NB4 (cell line): Measurements from ENCODE around the gene NPHP4.

Source experiments
- DNase-seq: peaks from one replicate; pipeline ENCODE4 v3.0.0; 2010; ENCODE audit warnings: low read depth
- H3K4me3 ChIP-seq: one replicate; pipeline ENCODE4 v1.5.1; 2011; ENCODE audit warnings: mild to moderate bottlenecking, low read depth, low read length, moderate library complexity
- CTCF ChIP-seq: IDR thresholded peaks from one replicate; pipeline ENCODE4 v1.5.1; 2012; ENCODE audit warnings: low read depth, low read length
- MAX ChIP-seq: IDR thresholded peaks from 2 replicates; pipeline ENCODE4 v1.6.1; 2011; ENCODE audit warnings: low read depth, low read length
- MYC ChIP-seq: IDR thresholded peaks from 2 replicates; pipeline ENCODE4 v1.6.1; 2011; ENCODE audit warnings: low read depth, low read length
- POLR2A ChIP-seq: IDR thresholded peaks from 2 replicates; pipeline ENCODE4 v1.6.1; 2011; ENCODE audit warnings: mild to moderate bottlenecking; ENCODE audit not compliant: insufficient read length; ENCODE audit errors: extremely low read depth

Gene NPHP4

GRCh38 chr1:5975133-5975880 lies 16.9 kb downstream of the NPHP4 start:
- peak; percentile 92 for DNase-seq
- TF ChIP-seq MYC (peak; percentile 98), POLR2A (peak; percentile 39), CTCF (peak; percentile 84), MAX (peak; percentile 96)
- H3K4me3 ChIP-seq = peak overlapping the region; percentile 59

GRCh38 chr1:5974631-5975030 lies 17.6 kb downstream of the NPHP4 start:
- no peak for TF ChIP-seq POLR2A
- peak; percentile 8 for TF ChIP-seq CTCF
- peak; percentile 62 for DNase-seq
- H3K4me3 ChIP-seq = peak overlapping the region; percentile 59

GRCh38 chr1:5973771-5974170 lies 18.5 kb downstream of the NPHP4 start:
- TF ChIP-seq MYC (no peak), CTCF (no peak)
- DNase-seq = no peak
- H3K4me3 ChIP-seq = no peak overlapping the region

GRCh38 chr1:5972198-5972520 lies 20.1 kb downstream of the NPHP4 start:
- TF ChIP-seq MAX (no peak), CTCF (no peak)
- DNase-seq = no peak

GRCh38 chr1:5971471-5972197 lies 20.6 kb downstream of the NPHP4 start:
- no peak overlapping the region for H3K4me3 ChIP-seq
- DNase-seq = no peak
- no peak for TF ChIP-seq CTCF
- no peak for TF ChIP-seq POLR2A
- TF ChIP-seq MAX = no peak
- TF ChIP-seq MYC = no peak

More at GRCh38 chr1:5972198-5972520, 20.1 kb downstream of the NPHP4 start:
- H3K4me3 ChIP-seq = no peak overlapping the region
